GM12801 (cell line): ENCODE measurements around the gene WDR93.

ENCODE experiments used
- TF ChIP-seq, protein P1 (sequence below): IDR thresholded peaks from one replicate; pipeline ENCODE4 v1.5.1; 2011; ENCODE audit warnings: control low read depth; ENCODE audit not compliant: insufficient read length; ENCODE audit errors: extremely low read depth

Gene WDR93

GRCh38 chr15:89669309-89669865 lies 21.2 kb upstream of the WDR93 start:
- TF ChIP-seq, protein P1, sequence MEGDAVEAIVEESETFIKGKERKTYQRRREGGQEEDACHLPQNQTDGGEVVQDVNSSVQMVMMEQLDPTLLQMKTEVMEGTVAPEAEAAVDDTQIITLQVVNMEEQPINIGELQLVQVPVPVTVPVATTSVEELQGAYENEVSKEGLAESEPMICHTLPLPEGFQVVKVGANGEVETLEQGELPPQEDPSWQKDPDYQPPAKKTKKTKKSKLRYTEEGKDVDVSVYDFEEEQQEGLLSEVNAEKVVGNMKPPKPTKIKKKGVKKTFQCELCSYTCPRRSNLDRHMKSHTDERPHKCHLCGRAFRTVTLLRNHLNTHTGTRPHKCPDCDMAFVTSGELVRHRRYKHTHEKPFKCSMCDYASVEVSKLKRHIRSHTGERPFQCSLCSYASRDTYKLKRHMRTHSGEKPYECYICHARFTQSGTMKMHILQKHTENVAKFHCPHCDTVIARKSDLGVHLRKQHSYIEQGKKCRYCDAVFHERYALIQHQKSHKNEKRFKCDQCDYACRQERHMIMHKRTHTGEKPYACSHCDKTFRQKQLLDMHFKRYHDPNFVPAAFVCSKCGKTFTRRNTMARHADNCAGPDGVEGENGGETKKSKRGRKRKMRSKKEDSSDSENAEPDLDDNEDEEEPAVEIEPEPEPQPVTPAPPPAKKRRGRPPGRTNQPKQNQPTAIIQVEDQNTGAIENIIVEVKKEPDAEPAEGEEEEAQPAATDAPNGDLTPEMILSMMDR: no peak

DNA sequence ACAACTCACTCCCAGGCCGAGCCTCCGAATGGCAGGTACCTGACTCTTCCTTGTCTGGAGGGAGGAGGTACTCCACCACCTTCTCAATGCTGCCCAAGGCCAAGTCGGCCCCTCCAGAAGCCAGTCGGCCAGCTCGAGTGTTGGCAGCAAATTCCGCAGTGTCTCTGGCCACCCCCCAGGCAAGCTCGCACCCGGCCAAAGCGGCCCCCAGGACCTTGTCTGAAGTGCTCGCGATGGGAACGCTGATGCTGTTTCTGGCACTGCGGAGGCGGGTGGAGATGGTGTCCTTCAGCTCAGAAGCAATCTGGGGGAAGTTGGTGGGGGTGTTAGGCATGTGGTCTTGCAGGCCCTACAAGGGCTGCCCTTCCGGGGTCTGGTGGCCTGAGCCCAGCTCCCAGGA lies 20.7 kb upstream of the WDR93 start:
- TF ChIP-seq, protein P1: no peak

DNA sequence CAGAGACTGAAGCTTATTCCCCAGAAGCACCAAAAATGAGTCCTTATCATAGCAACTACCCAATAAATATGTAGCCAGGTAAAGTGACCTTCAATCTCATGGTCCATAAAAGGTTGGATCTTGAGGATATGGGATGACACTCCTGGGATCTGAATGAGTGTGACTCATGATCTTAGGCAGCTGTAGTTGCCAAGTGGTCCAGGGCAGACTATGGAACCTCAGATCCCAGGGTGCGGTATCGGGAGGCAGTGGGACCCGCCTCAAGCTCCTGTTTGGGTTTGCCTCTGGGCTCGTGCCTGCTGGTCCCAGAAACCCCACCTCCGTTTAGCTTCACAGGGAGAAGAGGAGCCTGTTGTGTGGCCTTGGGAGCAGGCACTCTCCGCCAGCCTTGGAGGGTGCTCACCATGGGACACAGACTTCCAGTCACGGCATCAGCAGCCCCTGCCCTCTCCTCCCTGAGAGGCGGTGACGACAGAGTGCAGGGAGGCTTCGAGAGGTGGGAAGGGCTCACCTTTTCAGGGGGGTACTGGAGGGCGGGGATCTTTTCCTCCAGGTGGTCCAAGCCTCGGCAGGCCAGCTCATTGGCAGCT lies 19.5 kb upstream of the WDR93 start:
- TF ChIP-seq, protein P1: no peak

- TF ChIP-seq, protein P1: no peak
These were observed 18.9 kb upstream of the WDR93 start for GRCh38 chr15:89671687-89672086.

DNA sequence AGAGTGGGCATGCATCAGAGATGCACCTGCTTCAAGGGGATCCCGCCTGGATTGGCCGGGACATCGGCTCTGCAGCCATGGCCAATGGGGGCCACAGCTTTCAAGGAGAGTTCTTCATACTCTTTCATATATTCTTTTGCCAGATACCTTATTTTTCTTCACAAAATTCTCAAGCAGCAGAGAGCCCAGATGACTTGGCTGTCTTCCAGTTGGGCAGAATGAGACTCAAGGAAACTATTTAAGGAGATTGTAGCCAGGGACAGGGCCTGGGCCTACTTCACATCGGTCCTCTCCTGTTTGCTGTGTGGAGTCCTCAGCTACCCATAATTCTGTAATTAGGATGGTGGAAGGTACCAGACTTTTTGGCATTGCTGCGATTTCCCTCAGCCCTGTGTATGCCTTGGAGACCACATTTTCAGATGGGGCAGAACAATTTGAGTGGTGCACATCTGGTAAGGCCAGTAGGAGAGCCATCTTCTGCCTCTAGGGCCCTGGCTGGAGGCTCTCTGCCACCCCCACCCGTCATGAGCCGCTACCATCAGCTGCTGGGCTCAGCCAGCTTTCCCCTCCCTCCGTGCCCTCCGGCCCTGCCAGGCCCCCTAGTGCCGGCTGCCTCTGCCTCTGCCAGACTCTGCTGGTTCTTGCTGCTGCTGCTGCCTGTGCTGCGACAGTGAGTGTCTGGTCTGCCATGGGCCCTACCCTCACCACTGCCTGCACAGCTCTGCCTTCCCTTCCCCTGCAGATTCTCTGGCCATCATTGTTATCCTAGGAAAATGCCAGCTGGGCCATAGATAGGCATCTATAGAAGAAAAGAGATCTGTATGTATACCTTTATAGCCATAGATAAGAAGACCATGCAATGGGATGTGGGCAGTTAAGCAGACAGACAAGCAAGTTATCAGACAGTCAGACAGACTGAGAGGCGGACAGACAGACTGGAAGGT lies 18.1 kb upstream of the WDR93 start:
- TF ChIP-seq, protein P1: no peak

DNA sequence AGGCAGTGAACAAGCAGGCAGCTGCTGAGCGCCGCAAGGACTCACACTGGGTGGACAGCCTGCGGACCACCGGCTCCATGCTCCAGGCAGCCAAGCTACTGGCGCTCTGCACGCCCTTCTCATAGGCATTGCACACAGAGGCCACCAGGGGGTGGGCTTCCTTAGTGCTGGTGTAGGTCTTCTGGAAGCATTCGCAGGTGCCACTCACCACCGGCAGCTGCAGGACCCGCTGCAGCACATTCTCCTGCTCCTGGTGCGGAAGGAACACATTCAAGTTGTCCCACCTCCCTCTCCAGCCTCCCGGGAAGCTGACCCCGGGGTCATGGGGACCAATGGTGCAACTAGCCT lies 17.5 kb upstream of the WDR93 start:
- TF ChIP-seq, protein P1: no peak

GRCh38 chr15:89674526-89674925 lies 16.1 kb upstream of the WDR93 start:
- TF ChIP-seq, protein P1: no peak
